Ishikawa (cell line): ENCODE measurements around the gene RNASE7.

Experiments used
- EP300 ChIP-seq: IDR thresholded peaks from 2 replicates; pipeline ENCODE4 v1.6.1; 2012; ENCODE audit warnings: borderline replicate concordance
- MAX ChIP-seq: IDR thresholded peaks from 2 replicates; pipeline ENCODE4 v1.6.1; 2012
- TAF1 ChIP-seq: IDR thresholded peaks from 2 replicates; pipeline ENCODE4 v1.6.1; 2012; ENCODE audit warnings: low read depth, mild to moderate bottlenecking
- YY1 ChIP-seq: IDR thresholded peaks from 2 replicates; pipeline ENCODE4 v1.6.1; 2012; ENCODE audit warnings: low read depth

- TF ChIP-seq EP300: no peak
- TF ChIP-seq TAF1: no peak
- no peak for TF ChIP-seq MAX
- no peak for TF ChIP-seq YY1
Measured at GRCh38 chr14:20996521-20996920, 45.6 kb upstream of the RNASE7 start.
